ENCODE data around the gene ASMTL. TPM values are rescaled to one million over a fixed set of nuclear protein-coding genes. Genes with fewer than 3 reads are reported as not detected.
A peak's percentile ranks its signal among the peaks of the same experiment; 100 is the strongest.

The ASMTL gene
- total RNA-seq, 1 donor from 2014 or later = 23.8 TPM

DNA sequence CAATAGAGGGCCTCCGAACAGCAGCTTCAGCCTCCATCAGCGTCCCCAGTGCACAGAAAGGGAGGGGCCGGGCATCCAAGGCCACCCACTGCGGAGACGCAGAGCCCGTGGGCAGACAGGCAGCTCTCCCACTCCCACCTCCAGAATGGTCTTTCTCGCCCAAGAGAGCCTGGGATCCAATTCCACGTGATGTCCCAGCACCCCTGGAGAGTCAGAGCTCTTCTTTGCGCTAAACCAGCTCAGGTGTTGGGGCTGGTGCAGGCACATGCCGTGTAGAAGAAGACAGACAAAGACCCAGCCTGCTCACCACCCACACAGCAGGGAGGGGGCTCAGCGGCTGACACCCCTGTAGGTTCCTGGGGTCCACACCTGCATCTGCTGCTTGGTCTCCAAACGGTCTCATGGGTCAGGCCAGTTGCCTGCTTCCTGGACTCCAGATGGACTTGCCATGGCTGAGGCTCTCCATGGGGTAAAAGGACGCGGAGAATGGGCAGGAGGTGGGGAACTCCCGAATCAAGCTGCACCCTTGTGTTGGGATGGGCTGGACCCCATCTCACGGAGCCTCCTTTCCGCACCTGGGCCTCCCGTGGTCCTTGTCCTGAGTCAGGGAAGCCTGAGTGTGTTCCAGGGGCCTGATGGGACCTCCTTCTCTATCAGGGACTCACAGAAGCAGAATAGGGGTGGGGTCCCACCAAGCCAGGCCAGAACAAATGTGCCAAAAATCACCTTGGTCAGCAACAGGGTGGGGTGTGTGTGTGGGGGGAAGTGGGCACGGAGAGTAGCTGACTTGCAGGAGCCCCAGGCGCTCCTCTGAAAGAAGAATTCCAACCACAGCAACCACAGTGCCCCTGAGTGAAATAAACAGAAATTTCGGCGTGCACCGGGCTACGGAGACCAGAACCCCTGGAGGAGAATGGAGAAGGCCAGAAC is 11.6 kb upstream of the ASMTL start:
- DNase-seq (peak; percentile 57), ATAC-seq (no peak)
- H3K27ac ChIP-seq = no peak overlapping the region
- peaks cover 14% of the 10 kb centered on the region for H3K27me3 ChIP-seq
- no peaks in the 10 kb centered on the region for H3K9me3 ChIP-seq
- intact Hi-C loops (cut with DNase I) = loop anchor here (10.0 kb wide), 1 partner anchor 110 kb away; no protein-coding TSS in a partner anchor
- no peak overlapping the region for H3K4me3 ChIP-seq
- no peaks in the 10 kb centered on the region for H3K4me1 ChIP-seq
- TF ChIP-seq, protein P1, sequence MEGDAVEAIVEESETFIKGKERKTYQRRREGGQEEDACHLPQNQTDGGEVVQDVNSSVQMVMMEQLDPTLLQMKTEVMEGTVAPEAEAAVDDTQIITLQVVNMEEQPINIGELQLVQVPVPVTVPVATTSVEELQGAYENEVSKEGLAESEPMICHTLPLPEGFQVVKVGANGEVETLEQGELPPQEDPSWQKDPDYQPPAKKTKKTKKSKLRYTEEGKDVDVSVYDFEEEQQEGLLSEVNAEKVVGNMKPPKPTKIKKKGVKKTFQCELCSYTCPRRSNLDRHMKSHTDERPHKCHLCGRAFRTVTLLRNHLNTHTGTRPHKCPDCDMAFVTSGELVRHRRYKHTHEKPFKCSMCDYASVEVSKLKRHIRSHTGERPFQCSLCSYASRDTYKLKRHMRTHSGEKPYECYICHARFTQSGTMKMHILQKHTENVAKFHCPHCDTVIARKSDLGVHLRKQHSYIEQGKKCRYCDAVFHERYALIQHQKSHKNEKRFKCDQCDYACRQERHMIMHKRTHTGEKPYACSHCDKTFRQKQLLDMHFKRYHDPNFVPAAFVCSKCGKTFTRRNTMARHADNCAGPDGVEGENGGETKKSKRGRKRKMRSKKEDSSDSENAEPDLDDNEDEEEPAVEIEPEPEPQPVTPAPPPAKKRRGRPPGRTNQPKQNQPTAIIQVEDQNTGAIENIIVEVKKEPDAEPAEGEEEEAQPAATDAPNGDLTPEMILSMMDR (IDR thresholded peaks at IDR 0.05) = no peak
- no peaks in the 10 kb centered on the region for H3K36me3 ChIP-seq

DNA sequence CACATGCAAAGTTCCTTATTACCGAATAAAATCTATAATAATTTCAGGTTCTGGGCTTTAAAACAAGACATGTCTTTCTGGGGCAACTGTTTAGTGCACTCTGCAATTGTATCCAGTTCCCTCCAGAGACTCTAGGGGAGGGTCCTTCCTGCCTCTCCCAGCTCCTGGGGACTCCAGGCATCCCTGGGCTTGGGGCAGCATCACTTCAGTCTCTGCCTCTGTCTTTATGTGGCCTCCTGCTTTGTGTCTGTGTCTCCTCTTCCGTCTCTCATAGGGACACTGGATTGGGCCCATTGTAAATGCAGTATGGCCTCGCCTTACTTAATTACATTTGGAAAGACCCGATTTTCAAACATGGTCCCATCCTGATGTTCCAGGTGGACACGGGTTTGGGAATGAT is 10.9 kb upstream of the ASMTL start:
- H3K4me3 ChIP-seq = no peak overlapping the region
- intact Hi-C loops (cut with DNase I) = loop anchor here (10.0 kb wide), 1 partner anchor 111 kb away; no protein-coding TSS in a partner anchor
- H3K27ac ChIP-seq = no peak overlapping the region
- H3K4me1 ChIP-seq = no peaks in the 10 kb centered on the region
- H3K27me3 ChIP-seq = peaks cover 14% of the 10 kb centered on the region
- TF ChIP-seq, protein P1 (IDR thresholded peaks at IDR 0.05) = no peak
- H3K36me3 ChIP-seq = no peaks in the 10 kb centered on the region
- H3K9me3 ChIP-seq = no peaks in the 10 kb centered on the region
- ATAC-seq (no peak), DNase-seq (peak; percentile 12)

DNA sequence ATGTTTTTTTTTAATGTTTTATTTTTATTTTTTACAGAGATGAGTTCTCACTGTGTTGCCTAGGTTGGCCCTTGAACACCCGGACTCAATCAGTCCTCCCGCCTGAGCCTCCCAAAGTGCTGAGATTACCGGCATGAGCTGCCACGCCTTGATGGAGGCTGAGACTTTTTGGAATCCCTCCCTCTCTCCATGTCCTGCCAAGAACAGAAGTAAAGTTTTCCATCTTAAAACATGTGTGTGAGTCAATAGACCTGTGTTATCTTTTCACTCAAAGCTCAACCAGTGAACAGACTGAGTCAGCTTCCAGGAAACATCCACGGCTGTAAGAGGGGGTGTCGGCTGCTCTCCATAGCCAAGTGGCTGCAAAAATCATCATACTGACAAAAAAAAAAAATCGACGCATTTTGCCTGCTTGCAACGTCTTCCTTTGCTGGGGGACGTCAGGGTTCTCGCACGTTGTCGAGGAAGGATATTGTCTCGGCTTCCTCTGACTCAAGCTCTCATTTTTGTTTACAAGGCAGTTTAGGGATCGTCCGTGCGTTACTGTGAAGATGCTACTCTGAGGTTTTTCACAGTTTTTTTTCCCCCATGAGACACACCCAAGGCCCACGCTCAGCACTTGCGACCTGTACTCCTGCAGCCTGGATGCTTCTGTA is 10.0 kb upstream of the ASMTL start:
- TF ChIP-seq, protein P1 (IDR thresholded peaks at IDR 0.05) = no peak
- ATAC-seq (peak; percentile 38), DNase-seq (peak; percentile 17)
- intact Hi-C loops (cut with DNase I) = loop anchor here (10.0 kb wide), 1 partner anchor 112 kb away; no protein-coding TSS in a partner anchor
- Histone ChIP-seq H3K4me3 (no peak overlapping the region), H3K27ac (peak overlapping the region; percentile 11), H3K27me3 (peaks cover 14% of the 10 kb centered on the region), H3K9me3 (no peaks in the 10 kb centered on the region), H3K4me1 (no peaks in the 10 kb centered on the region), H3K36me3 (no peaks in the 10 kb centered on the region)

DNA sequence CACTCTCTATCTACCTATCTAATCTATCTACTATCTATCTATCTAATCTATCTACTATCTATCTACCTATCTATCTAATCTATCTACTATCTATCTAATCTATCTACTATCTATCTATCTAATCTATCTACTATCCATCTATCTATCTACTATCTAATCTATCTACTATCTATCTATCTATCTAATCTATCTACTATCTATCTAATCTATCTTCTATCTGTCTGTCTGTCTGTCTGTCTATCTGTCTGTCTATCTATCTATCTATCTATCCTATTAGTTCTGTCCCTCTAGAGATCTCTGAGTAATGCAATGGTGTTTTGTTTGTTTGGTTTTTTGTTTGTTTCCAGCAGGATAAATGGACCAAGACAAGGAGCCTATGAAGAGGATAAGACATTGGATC is 9.4 kb upstream of the ASMTL start:
- no peak for DNase-seq
- Histone ChIP-seq H3K4me1 (no peaks in the 10 kb centered on the region), H3K9me3 (no peaks in the 10 kb centered on the region), H3K27ac (peak overlapping the region; percentile 11), H3K4me3 (no peak overlapping the region), H3K36me3 (no peaks in the 10 kb centered on the region), H3K27me3 (peaks cover 14% of the 10 kb centered on the region)
- no peak for ATAC-seq
- intact Hi-C loops (cut with DNase I) = loop anchor here (10.0 kb wide), 1 partner anchor 113 kb away; no protein-coding TSS in a partner anchor
- TF ChIP-seq, protein P1 (IDR thresholded peaks at IDR 0.05) = no peak

DNA sequence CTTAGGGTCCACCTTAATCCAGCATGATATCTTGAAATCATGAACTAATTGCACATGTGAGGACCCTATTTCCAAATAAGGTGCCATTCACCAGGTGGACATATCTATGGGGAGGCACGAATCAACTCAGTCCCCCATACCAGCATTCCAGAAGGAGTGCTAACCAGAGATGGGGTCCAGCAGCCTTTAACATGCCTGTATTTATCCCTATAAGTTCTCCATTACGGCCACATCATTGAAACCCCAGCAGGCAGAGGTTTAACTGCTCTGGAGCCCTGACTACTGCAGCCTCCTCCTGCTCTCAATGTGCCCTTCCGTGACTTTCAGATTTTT is 3.2 kb upstream of the ASMTL start:
- Histone ChIP-seq H3K27ac (no peak overlapping the region), H3K36me3 (no peaks in the 10 kb centered on the region)
- no peak for DNase-seq

More for the DNA sequence above, 3.2 kb upstream of the ASMTL start:
- Histone ChIP-seq H3K9me3 (no peaks in the 10 kb centered on the region), H3K27me3 (no peaks in the 10 kb centered on the region), H3K4me1 (peaks cover 11% of the 10 kb centered on the region), H3K4me3 (no peak overlapping the region)
- ATAC-seq = no peak
- intact Hi-C loops (cut with DNase I) = no loop called here
- TF ChIP-seq, protein P1 (IDR thresholded peaks at IDR 0.05) = no peak

All from upper lobe of right lung (tissue), 1 donor.